ENCODE measurements around the gene GAGE12J.
A peak's percentile ranks its signal among the peaks of the same experiment; 100 is the strongest.

GAGE12J gene

DNA sequence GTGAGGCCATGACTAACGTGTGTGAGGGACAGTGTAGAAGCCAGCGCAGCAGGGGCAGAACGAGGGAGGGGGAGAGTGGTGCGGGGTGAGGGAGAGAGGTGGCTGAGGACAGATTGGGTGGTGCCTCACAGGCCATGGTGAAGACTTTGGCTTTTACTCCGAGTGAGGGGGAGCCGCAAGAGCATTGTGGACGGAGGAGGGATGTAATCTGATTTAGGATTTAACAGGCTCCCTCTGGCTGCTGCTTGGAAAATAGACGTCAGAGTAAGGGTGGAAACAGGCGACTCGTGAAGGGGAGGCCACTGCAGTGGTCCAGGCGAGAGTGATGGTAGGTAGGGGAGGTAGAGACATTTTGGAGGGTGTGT is 39.2 kb upstream of the GAGE12J start:
- H3K4me3 ChIP-seq (ENCODE audit: low read depth, low read length), result no peak overlapping the region

DNA sequence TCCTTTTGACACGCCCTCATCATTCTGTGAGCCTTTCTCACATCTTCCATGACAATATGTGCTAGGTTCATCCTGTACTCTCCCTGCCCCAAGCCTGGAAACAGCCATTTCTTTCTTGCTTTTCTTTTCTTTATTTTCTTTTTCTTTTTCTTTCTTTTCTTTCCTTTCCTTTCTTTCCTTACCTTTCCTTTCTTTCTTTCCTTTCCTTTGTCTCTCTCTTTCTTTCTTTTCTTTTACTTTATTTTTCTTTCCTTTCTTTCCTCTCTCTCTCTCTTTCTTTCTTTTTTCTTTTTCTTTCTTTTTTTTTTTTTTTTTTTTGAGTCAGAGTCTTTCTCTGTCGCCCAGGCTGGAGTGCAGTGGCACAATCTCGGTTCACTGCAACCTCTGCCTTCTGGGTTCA is 37.6 kb upstream of the GAGE12J start:
- no peak overlapping the region for H3K4me3 ChIP-seq (ENCODE audit: low read depth, low read length)
- TF ChIP-seq CTCF (IDR thresholded peaks at IDR 0.05; ENCODE audit: low read depth, low read length), result no peak

More for the DNA sequence above, 39.2 kb upstream of the GAGE12J start:
- TF ChIP-seq CTCF (IDR thresholded peaks at IDR 0.05; ENCODE audit: low read depth, low read length), result no peak

DNA sequence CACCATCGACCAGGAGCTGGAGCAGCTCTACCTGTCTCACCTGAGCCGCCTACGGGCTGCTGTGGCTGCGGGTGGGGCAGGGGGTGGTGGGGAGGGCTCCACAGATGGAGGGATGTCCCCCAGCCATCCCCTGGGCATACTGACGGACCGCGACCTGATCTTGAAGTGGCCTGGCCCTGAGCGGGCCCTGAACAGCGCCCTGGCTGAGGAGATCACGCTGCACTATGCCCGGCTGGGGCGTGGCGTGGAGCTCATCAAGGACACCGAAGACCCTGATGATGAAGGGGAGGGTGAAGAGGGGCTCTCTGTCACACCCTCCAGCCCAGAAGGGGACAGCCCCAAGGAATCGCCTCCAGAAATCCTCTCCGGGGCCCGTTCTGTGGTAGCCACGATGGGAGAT is 35.7 kb upstream of the GAGE12J start:
- no peak for TF ChIP-seq CTCF (IDR thresholded peaks at IDR 0.05; ENCODE audit: low read depth, low read length)
- no peak overlapping the region for H3K4me3 ChIP-seq (ENCODE audit: low read depth, low read length)

GRCh38 chrX:49286581-49286980 is 35.3 kb upstream of the GAGE12J start:
- no peak for TF ChIP-seq CTCF (IDR thresholded peaks at IDR 0.05; ENCODE audit: low read depth, low read length)
- H3K4me3 ChIP-seq (ENCODE audit: low read depth, low read length), result no peak overlapping the region

DNA sequence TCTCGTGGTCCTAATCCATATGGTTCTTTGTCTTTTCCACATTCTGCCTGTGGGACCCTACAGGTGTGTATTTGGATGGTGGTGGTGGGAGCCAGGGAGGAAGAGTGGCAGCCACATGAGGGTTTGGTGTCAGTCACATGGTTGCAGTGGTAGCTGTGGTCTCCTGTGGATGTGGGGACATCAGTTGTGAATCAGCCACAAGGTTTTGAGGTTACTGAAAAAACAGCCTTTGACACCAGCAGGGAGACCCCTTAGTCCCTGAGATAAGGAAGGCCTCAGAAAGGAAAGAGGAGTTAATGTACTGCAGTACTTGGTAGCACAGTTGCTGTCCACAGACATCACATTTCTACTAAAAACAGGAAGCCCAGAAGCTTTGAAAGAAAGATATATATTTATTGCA is 34.2 kb upstream of the GAGE12J start:
- no peak for TF ChIP-seq CTCF (IDR thresholded peaks at IDR 0.05; ENCODE audit: low read depth, low read length)
- no peak overlapping the region for H3K4me3 ChIP-seq (ENCODE audit: low read depth, low read length)

GRCh38 chrX:49290215-49290614 is 31.6 kb upstream of the GAGE12J start:
- TF ChIP-seq CTCF (IDR thresholded peaks at IDR 0.05; ENCODE audit: low read depth, low read length), result no peak
- no peak overlapping the region for H3K4me3 ChIP-seq (ENCODE audit: low read depth, low read length)

- peak; percentile 56 for TF ChIP-seq CTCF (IDR thresholded peaks at IDR 0.05; ENCODE audit: low read depth, low read length)
- H3K4me3 ChIP-seq (ENCODE audit: low read depth, low read length), result no peak overlapping the region
Measured at GRCh38 chrX:49291615-49292337, 30.1 kb upstream of the GAGE12J start.
